Testis (tissue), 3 donors: ENCODE results near the gene RPL22. TPM values are rescaled to one million over a fixed set of nuclear protein-coding genes. Genes with fewer than 3 reads are reported as not detected.

ENCODE experiments used
- DNase-seq: peaks from one replicate; pipeline ENCODE4 v3.0.0-alpha.2; 2019
- H3K27ac ChIP-seq, 2 donors: fragments of 200-600 bp; sonication (generic); one replicate each; pipeline ENCODE4 v1.5.1; 2019
- H3K27me3 ChIP-seq: fragments of 200-600 bp; sonication (generic); one replicate; pipeline ENCODE4 v1.5.1; 2019
- H3K36me3 ChIP-seq: fragments of 200-600 bp; sonication (generic); one replicate; pipeline ENCODE4 v1.5.1; 2017; ENCODE audit warnings: low read depth; ENCODE audit errors: missing control alignments
- H3K4me1 ChIP-seq: fragments of 200-600 bp; sonication (generic); one replicate; pipeline ENCODE4 v1.5.1; 2019
- H3K4me3 ChIP-seq, 2 donors: fragments of 200-600 bp; sonication (generic); one replicate each; pipeline ENCODE4 v1.5.1; 2017 to 2019
- H3K9me3 ChIP-seq: fragments of 200-600 bp; sonication (generic); one replicate; pipeline ENCODE4 v1.5.1; 2017
- CTCF ChIP-seq, 3 experiments: fragments of 450-650 bp in 2 of 3; fragments of 200-600 bp in 1 of 3; sonication (generic) in 1 of 3; IDR thresholded peaks; one replicate each; pipeline ENCODE4 v1.5.1; 2016 to 2019; ENCODE audit warnings: antibody characterized with exemption in 3 of 3, mild to moderate bottlenecking in 2 of 3, moderate library complexity in 1 of 3
- POLR2A ChIP-seq: fragments of 450-650 bp; IDR thresholded peaks from one replicate; pipeline ENCODE4 v1.6.1; 2017; ENCODE audit warnings: antibody characterized with exemption, mild to moderate bottlenecking, moderate library complexity
- WGBS, 2 donors: methylation state at CpG; one replicate each; pipeline ENCODE4 v1.1.5; 2018; 5-methylcytosine and 5-hydroxymethylcytosine counted together
- intact Hi-C: fragments of 100-400 bp; cut with DNase I; formaldehyde crosslinking; loops from one replicate; pipeline ENCODE4 v1.15.1; 2023; ENCODE audit warnings: low total_unique reads
- polyA plus RNA-seq: library from polyadenylated mRNA; stranded (reverse); fragments of 350-450 nt; fragmentation: Illumina TruSeq; extraction: RNeasy Lipid Tissue Mini Kit (QIAGEN cat#74804); gene quantifications from one replicate; pipeline ENCODE4 v1.2.3, GENCODE V29; 2014; ENCODE audit warnings: low read depth, low replicate concordance; ENCODE audit not compliant: insufficient read depth
- total RNA-seq, 2 donors: library from RNA; depleted of rRNA; stranded (reverse); fragments of >200 nt; gene quantifications; one replicate each; pipeline ENCODE4 v1.2.3, GENCODE V29; 2016

Gene RPL22
- total and polyA plus RNA-seq, 3 donors from 2014 or later = 95.1 to 319 (median 99.9) TPM

- WGBS, 2 donors = 88 to 94% methylated on average over 1 of the region's 1 CpG
- no peaks in the 10 kb centered on the region for H3K9me3 ChIP-seq
- intact Hi-C loops = no loop called here
- no peak overlapping the region for H3K4me3 ChIP-seq
- H3K27ac ChIP-seq = no peak overlapping the region
- TF ChIP-seq CTCF (IDR thresholded peaks at IDR 0.05) (no peak), POLR2A (no peak)
- no peaks in the 10 kb centered on the region for H3K4me1 ChIP-seq
- no peaks in the 10 kb centered on the region for H3K36me3 ChIP-seq
- DNase-seq = no peak
- H3K27me3 ChIP-seq = no peaks in the 10 kb centered on the region
Observed at GRCh38 chr1:6149597-6149996, 49.8 kb downstream of the RPL22 start.

GRCh38 chr1:6148497-6149241 is 50.7 kb downstream of the RPL22 start:
- Histone ChIP-seq H3K4me3 (peak overlapping the region; percentile 0 to 9), H3K36me3 (no peaks in the 10 kb centered on the region), H3K27ac (no peak overlapping the region), H3K27me3 (no peaks in the 10 kb centered on the region), H3K9me3 (no peaks in the 10 kb centered on the region), H3K4me1 (no peaks in the 10 kb centered on the region)
- WGBS, 2 donors = 3 to 5% methylated on average over 32 to 46 of the region's 53 CpGs
- TF ChIP-seq CTCF (IDR thresholded peaks at IDR 0.05) (no peak), POLR2A (no peak)
- intact Hi-C loops = no loop called here
- peak; percentile 58 for DNase-seq

DNA sequence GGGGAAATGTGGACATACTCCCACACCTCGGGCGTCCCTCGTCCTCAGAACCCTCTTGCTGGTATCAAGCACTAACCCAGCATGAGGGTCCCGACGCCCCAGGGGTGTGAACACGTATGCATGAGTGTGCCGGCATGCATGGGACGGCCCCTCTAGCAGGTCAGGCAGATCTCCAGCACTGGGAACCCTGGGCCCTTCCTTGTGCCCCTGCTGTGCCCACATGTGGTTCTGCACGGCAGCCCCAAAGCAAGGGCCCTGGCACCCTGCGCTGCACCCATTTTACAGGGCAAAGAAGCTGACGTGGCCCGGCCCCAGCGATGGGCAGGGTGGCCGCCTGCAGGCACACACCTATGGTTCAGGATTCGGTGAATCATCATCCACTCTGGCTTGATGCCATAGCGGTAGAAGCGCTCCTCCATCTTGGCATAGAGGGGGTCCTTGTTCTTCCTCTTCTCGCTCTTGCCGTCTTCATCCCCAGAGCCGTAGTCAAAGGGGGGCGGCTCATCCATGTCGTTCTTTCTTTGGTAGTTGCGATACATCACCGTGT is 53.5 kb downstream of the RPL22 start:
- no peaks in the 10 kb centered on the region for H3K36me3 ChIP-seq
- no peak overlapping the region for H3K4me3 ChIP-seq
- H3K27me3 ChIP-seq = no peaks in the 10 kb centered on the region
- DNase-seq = no peak
- intact Hi-C loops = no loop called here
- H3K27ac ChIP-seq = no peak overlapping the region
- WGBS, 2 donors = 92 to 93% methylated on average over 16 to 24 of the region's 24 CpGs
- no peaks in the 10 kb centered on the region for H3K4me1 ChIP-seq
- no peaks in the 10 kb centered on the region for H3K9me3 ChIP-seq
- TF ChIP-seq POLR2A (no peak), CTCF (IDR thresholded peaks at IDR 0.05) (no peak)

DNA sequence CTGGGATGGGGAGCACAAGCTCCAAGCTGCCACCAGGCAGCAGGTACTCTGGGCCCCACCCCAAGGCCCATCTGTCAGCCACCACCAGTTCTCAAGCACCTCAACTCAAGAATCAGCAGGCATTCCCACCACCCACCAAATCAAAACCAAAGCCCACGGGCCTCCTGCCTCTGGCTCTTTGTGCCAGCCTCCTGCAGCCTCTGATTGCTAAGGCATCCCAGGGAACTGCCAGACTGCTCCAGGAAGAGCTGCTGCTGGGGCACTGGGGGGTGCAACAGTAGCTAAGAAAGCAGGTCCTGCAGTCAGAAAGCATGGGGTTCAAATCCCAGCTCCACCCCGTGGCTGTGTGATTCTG is 54.0 kb downstream of the RPL22 start:
- Histone ChIP-seq H3K4me1 (no peaks in the 10 kb centered on the region), H3K27ac (no peak overlapping the region), H3K27me3 (no peaks in the 10 kb centered on the region), H3K9me3 (no peaks in the 10 kb centered on the region), H3K4me3 (no peak overlapping the region), H3K36me3 (no peaks in the 10 kb centered on the region)
- WGBS, 2 donors = 67 to 72% methylated on average over 2 of the region's 2 CpGs
- intact Hi-C loops = no loop called here
- DNase-seq = no peak
- TF ChIP-seq CTCF (IDR thresholded peaks at IDR 0.05) (no peak), POLR2A (no peak)
